Endothelial cell of umbilical vein (primary cell): Measurements from ENCODE around the gene DCP2. TPM values are rescaled to one million over a fixed set of nuclear protein-coding genes. Genes with fewer than 3 reads are reported as not detected.

Source experiments
- BruUV-seq: library from RNA; stranded (reverse); fragments of 400-500 nt; replicated peaks from 2 replicates; lab custom pipeline; 2021; lab: Mats Ljungman, UMichigan
- CTCF ChIA-PET: fragments of 300-600, 350-600 bp; sonication (Branson Sonifier 250); formaldehyde crosslinking; loops from one replicate; lab custom pipeline; 2021; ENCODE audit warnings: antibody characterized with exemption, inconsistent platforms; lab: Charles Lee
- POLR2A ChIA-PET: fragments of 300-600, 350-600 bp; sonication (Branson Sonifier 250); formaldehyde crosslinking; loops from one replicate; lab custom pipeline; 2021; ENCODE audit warnings: antibody characterized with exemption, inconsistent platforms; lab: Charles Lee
- DNase-seq: peaks from one replicate; pipeline ENCODE4 v3.0.0-alpha.2; 2011; ENCODE audit warnings: low read depth, low spot score
- FAIRE-seq: peaks from 2 replicates; lab custom pipeline; 2011; peaks lifted over from hg19 to GRCh38; lab: Jason Lieb, UNC
- H2AFZ ChIP-seq: 2 replicates; pipeline ENCODE4 v1.6.0; 2012; ENCODE audit warnings: low read depth, low read length, control low read depth, inconsistent platforms
- H3K27ac ChIP-seq: 2 replicates; pipeline ENCODE4 v1.5.1; 2011; ENCODE audit warnings: low read depth, mild to moderate bottlenecking, control low read depth, low read length, moderate library complexity; ENCODE audit not compliant: insufficient read depth
- H3K27me3 ChIP-seq, 2 experiments: 2 replicates each; pipeline versions ENCODE4 v1.6.0 to v1.6.1; 2011; ENCODE audit warnings: low read length in 2 of 2, mixed read lengths in 1 of 2; ENCODE audit not compliant: control insufficient read depth in 2 of 2, insufficient read depth in 2 of 2
- H3K36me3 ChIP-seq, 2 experiments: 2 replicates in 1 of 2; 3 replicates in 1 of 2; pipeline ENCODE4 v1.5.1; 2011; ENCODE audit warnings: low read length in 2 of 2, mild to moderate bottlenecking in 1 of 2, moderate library complexity in 1 of 2; ENCODE audit not compliant: control insufficient read depth in 2 of 2, insufficient read depth in 2 of 2; ENCODE audit errors: extremely low read depth in 1 of 2
- H3K4me1 ChIP-seq: 3 replicates; pipeline ENCODE4 v1.5.1; 2011; ENCODE audit warnings: mild to moderate bottlenecking, low read length; ENCODE audit not compliant: control insufficient read depth, insufficient read depth; ENCODE audit errors: extremely low read depth
- H3K4me2 ChIP-seq: 2 replicates; pipeline ENCODE4 v1.6.1; 2011; ENCODE audit warnings: low read length, control low read depth, mixed read lengths; ENCODE audit not compliant: insufficient read depth
- H3K4me3 ChIP-seq, 3 experiments: fragments of 200-600 bp in 1 of 3; sonication (generic), shearing (Covaris generic) in 1 of 3; replicated peaks in 1 of 3; 2 replicates each; pipeline ENCODE4 v1.5.1; 2011 to 2016; ENCODE audit warnings: control low read depth in 3 of 3, low read length in 3 of 3, mild to moderate bottlenecking in 2 of 3, inconsistent platforms in 1 of 3, low read depth in 1 of 3, moderate library complexity in 1 of 3; ENCODE audit not compliant: insufficient read depth in 1 of 3
- H3K79me2 ChIP-seq: 2 replicates; pipeline ENCODE4 v1.6.0; 2012; ENCODE audit warnings: low read length, inconsistent platforms; ENCODE audit not compliant: control insufficient read depth, insufficient read depth
- H3K9ac ChIP-seq: replicated peaks from 2 replicates; pipeline ENCODE3; 2011; ENCODE audit warnings: low read length, control low read depth; ENCODE audit not compliant: insufficient read depth; ENCODE audit errors: extremely low read depth
- H3K9me1 ChIP-seq: replicated peaks from 3 replicates; pipeline ENCODE4 v1.6.0; 2011; ENCODE audit warnings: mild to moderate bottlenecking, low read length; ENCODE audit not compliant: control insufficient read depth, insufficient read depth; ENCODE audit errors: extremely low read depth
- H3K9me3 ChIP-seq: replicated peaks from 2 replicates; pipeline ENCODE4 v1.5.1; 2012; ENCODE audit warnings: low read length, inconsistent platforms; ENCODE audit not compliant: control insufficient read depth, insufficient read depth
- H4K20me1 ChIP-seq: replicated peaks from 2 replicates; pipeline ENCODE3; 2011; ENCODE audit warnings: mild to moderate bottlenecking, low read length; ENCODE audit not compliant: control insufficient read depth, insufficient read depth; ENCODE audit errors: extremely low read depth
- CTCF ChIP-seq, 2 donors: IDR thresholded peaks; 1 replicate in 1 of 2; 2 replicates in 1 of 2; pipeline ENCODE4 v1.5.1; 2011; ENCODE audit warnings: low read length in 2 of 2, mild to moderate bottlenecking in 2 of 2, moderate library complexity in 2 of 2, control low read depth in 1 of 2, inconsistent platforms in 1 of 2, low read depth in 1 of 2; ENCODE audit not compliant: insufficient read depth in 1 of 2; ENCODE audit errors: extremely low read depth in 1 of 2
- EZH2 ChIP-seq: IDR thresholded peaks from 2 replicates; pipeline ENCODE4 v1.6.1; 2012; ENCODE audit warnings: borderline replicate concordance, low read depth, mild to moderate bottlenecking, moderate library complexity, low read length, inconsistent platforms; ENCODE audit not compliant: severe bottlenecking
- FOS ChIP-seq: IDR thresholded peaks from 2 replicates; pipeline ENCODE4 v1.6.1; 2011; ENCODE audit warnings: mild to moderate bottlenecking, low read length, moderate library complexity, borderline replicate concordance; ENCODE audit not compliant: insufficient read depth
- GATA2 ChIP-seq: IDR thresholded peaks from 2 replicates; pipeline ENCODE4 v1.7.0; 2011; ENCODE audit warnings: low read depth, mild to moderate bottlenecking, moderate library complexity, mixed read lengths, low read length; ENCODE audit not compliant: insufficient read length, insufficient read depth
- JUN ChIP-seq: IDR thresholded peaks from 2 replicates; pipeline ENCODE4 v1.6.1; 2011; ENCODE audit warnings: borderline replicate concordance, low read depth; ENCODE audit not compliant: insufficient read length, insufficient read depth
- MAX ChIP-seq: IDR thresholded peaks from 2 replicates; pipeline ENCODE4 v1.6.1; 2011; ENCODE audit not compliant: insufficient read depth, insufficient read length
- MYC ChIP-seq: IDR thresholded peaks from one replicate; pipeline ENCODE4 v1.6.1; 2011; ENCODE audit warnings: mild to moderate bottlenecking, low read depth, low read length
- POLR2A ChIP-seq: IDR thresholded peaks from 2 replicates; pipeline ENCODE4 v1.6.1; 2012; ENCODE audit warnings: low read depth, mild to moderate bottlenecking, control low read depth, low read length
- POLR2AphosphoS5 ChIP-seq: IDR thresholded peaks from 2 replicates; pipeline ENCODE4 v1.6.1; 2012; ENCODE audit warnings: low read depth, mild to moderate bottlenecking, control low read depth, low read length, moderate library complexity; ENCODE audit not compliant: insufficient read depth
- dilution Hi-C: fragments of 300-500 bp; cut with MboI; formaldehyde crosslinking; loops from one replicate; pipeline ENCODE4 v1.15.0; 2019; ENCODE audit warnings: low sequenced_read_pairs; ENCODE audit not compliant: extremely low pct_ligation_motif_present
- intact Hi-C: fragments of 100-400 bp; cut with micrococcal nuclease; formaldehyde crosslinking; loops from one replicate; pipeline ENCODE4 v1.10.0; 2022
- polyA plus RNA-seq, 4 experiments: library from polyadenylated mRNA; depleted of rRNA in 3 of 4; stranded (reverse) in 3 of 4; unstranded in 1 of 4; fragments of >200 nt; gene quantifications; 2 replicates each; pipeline versions ENCODE4 v1.2.1 to v1.2.3, GENCODE V29; 2011 to 2012; ENCODE audit warnings: missing spikeins in 1 of 4
- total RNA-seq: library from RNA; stranded (reverse); gene quantifications from 2 replicates; pipeline ENCODE4 v1.2.3, GENCODE V29; 2021

DCP2 gene
- total and polyA plus RNA-seq, 2 donors (not counting 3 experiments of a cell fraction or from before 2014, with no cell fraction given): 11.3 to 60.0 TPM

- TF ChIP-seq MAX: no peak
- TF ChIP-seq FOS: no peak
- no peak for TF ChIP-seq MYC
- no peak for TF ChIP-seq JUN
- no peak for TF ChIP-seq EZH2
- TF ChIP-seq CTCF (IDR thresholded peaks at IDR 0.05; ENCODE audit: extremely low read depth in 1 of 2, insufficient read depth in 1 of 2, low read depth in 1 of 2, low read length in 2 of 2): no peak
- TF ChIP-seq GATA2: no peak
- no peak for TF ChIP-seq POLR2AphosphoS5
- no peak for TF ChIP-seq POLR2A
- Histone ChIP-seq H4K20me1 (no peaks in the 10 kb centered on the region), H3K4me1 (peaks cover 27% of the 10 kb centered on the region), H3K9me3 (no peaks in the 10 kb centered on the region), H3K4me2 (peak overlapping the region; percentile 15), H3K9me1 (no peaks in the 10 kb centered on the region), H3K79me2 (no peaks in the 10 kb centered on the region), H2AFZ (no peak overlapping the region), H3K4me3 (no peak overlapping the region), H3K36me3 (peaks cover 0 to 7% of the 10 kb centered on the region in 2 experiments), H3K27ac (no peak overlapping the region), H3K9ac (no peak overlapping the region), H3K27me3 (no peaks in the 10 kb centered on the region)
- dilution Hi-C loops: no loop called here
- BruUV-seq: no TSS peak
- peak; percentile 87 for FAIRE-seq
- peak; percentile 45 for DNase-seq
- intact Hi-C loops: no loop called here
- ChIA-PET CTCF (interaction anchor here (1.5 kb wide), 1 partner anchor 11 kb away, joined by 5 read pairs; no protein-coding TSS in a partner anchor), POLR2A (no interaction called here)
Observed at GRCh38 chr5:113047733-113048652, 71.4 kb downstream of the DCP2 start.
